ENCODE data around the gene B3GAT1. TPM values are rescaled to one million over a fixed set of nuclear protein-coding genes. Genes with fewer than 3 reads are reported as not detected.

The B3GAT1 gene
- polyA plus RNA-seq, 3 donors: not detected

DNA sequence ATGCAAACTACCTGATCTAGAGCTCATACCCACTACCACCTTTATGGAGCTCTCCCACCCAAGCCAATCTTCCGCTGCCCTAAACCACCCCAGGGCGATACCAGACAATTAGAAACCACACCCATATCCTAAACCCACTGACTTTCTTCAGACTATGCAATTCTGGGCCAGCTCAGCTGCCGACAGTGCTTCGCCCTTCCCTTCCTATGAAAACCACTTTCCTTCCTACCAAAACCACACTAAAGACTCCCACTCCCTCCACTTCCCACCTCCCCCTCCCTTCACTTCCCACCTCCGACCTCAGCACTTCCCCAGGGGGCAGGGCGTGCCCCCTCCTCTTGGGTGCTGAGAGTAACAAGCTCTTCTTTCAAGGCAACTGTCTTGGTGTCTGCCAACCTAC lies 25.1 kb downstream of the B3GAT1 start:
- Histone ChIP-seq H2AFZ (ENCODE audit: insufficient read depth, low read depth, low read length, poor library complexity, severe bottlenecking) (no peak overlapping the region), H4K20me1 (ENCODE audit: insufficient read depth, low read length) (no peaks in the 10 kb centered on the region), H3K79me2 (ENCODE audit: insufficient read depth, low read length) (no peaks in the 10 kb centered on the region), H3K4me3 (replicated peaks in 1 of 3; ENCODE audit: low read depth in 2 of 3, low read length in 3 of 3) (no peak overlapping the region), H3K36me3 (replicated peaks in 1 of 2; ENCODE audit: control insufficient read depth in 1 of 2, insufficient read depth in 2 of 2, low read length in 2 of 2) (no peaks in the 10 kb centered on the region), H3K27ac (ENCODE audit: low read depth in 1 of 2, low read length in 2 of 2) (no peak overlapping the region), H3K4me2 (replicated peaks; ENCODE audit: extremely low read depth, low read length, poor library complexity, severe bottlenecking) (no peak overlapping the region), H3K9me3 (replicated peaks in 1 of 2; ENCODE audit: control insufficient read depth in 1 of 2, insufficient read depth in 1 of 2, low read length in 2 of 2) (no peaks in the 10 kb centered on the region), H3K4me1 (ENCODE audit: control insufficient read depth in 1 of 2, insufficient read depth in 2 of 2, low read length in 2 of 2) (no peaks in the 10 kb centered on the region), H3K9ac (ENCODE audit: insufficient read depth, low read length, poor library complexity, severe bottlenecking) (no peak overlapping the region), H3K27me3 (ENCODE audit: control insufficient read depth in 2 of 2, insufficient read depth in 2 of 2, low read length in 2 of 2) (no peaks in the 10 kb centered on the region)
- Mint-ChIP-seq H3K4me3 (no peak overlapping the region), H3K27ac (no peak overlapping the region), H3K9me3 (no peaks in the 10 kb centered on the region), H3K27me3 (ENCODE audit: low read depth in 3 of 3) (peaks cover 2 to 15% (median 14%) of the 10 kb centered on the region in 3 donors), H3K4me1 (peaks cover 6% of the 10 kb centered on the region), H3K36me3 (no peaks in the 10 kb centered on the region)
- WGBS (ENCODE audit: insufficient coverage): under 1% methylated on average over 6 of the region's 6 CpGs
- DNase-seq: no peak
- TF ChIP-seq, protein P1, sequence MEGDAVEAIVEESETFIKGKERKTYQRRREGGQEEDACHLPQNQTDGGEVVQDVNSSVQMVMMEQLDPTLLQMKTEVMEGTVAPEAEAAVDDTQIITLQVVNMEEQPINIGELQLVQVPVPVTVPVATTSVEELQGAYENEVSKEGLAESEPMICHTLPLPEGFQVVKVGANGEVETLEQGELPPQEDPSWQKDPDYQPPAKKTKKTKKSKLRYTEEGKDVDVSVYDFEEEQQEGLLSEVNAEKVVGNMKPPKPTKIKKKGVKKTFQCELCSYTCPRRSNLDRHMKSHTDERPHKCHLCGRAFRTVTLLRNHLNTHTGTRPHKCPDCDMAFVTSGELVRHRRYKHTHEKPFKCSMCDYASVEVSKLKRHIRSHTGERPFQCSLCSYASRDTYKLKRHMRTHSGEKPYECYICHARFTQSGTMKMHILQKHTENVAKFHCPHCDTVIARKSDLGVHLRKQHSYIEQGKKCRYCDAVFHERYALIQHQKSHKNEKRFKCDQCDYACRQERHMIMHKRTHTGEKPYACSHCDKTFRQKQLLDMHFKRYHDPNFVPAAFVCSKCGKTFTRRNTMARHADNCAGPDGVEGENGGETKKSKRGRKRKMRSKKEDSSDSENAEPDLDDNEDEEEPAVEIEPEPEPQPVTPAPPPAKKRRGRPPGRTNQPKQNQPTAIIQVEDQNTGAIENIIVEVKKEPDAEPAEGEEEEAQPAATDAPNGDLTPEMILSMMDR (IDR thresholded peaks at IDR 0.05): no peak
- intact Hi-C loops (cut with micrococcal nuclease): no loop called here

- no peak overlapping the region for H3K9ac ChIP-seq (ENCODE audit: insufficient read depth, low read length, poor library complexity, severe bottlenecking)
- H3K4me3 ChIP-seq (replicated peaks in 1 of 3; ENCODE audit: low read depth in 2 of 3, low read length in 3 of 3): no peak overlapping the region
- no peaks in the 10 kb centered on the region for H3K4me1 ChIP-seq (ENCODE audit: control insufficient read depth in 1 of 2, insufficient read depth in 2 of 2, low read length in 2 of 2)
- no peak overlapping the region for H3K4me3 Mint-ChIP-seq
- H3K36me3 Mint-ChIP-seq: no peaks in the 10 kb centered on the region
- H3K9me3 Mint-ChIP-seq: no peaks in the 10 kb centered on the region
- no peak for DNase-seq
- 80% methylated on average over 11 of the region's 20 CpGs for WGBS (ENCODE audit: insufficient coverage)
- H3K27me3 ChIP-seq (ENCODE audit: control insufficient read depth in 2 of 2, insufficient read depth in 2 of 2, low read length in 2 of 2): no peaks in the 10 kb centered on the region
- peaks cover 2 to 15% (median 12%) of the 10 kb centered on the region in 3 donors for H3K27me3 Mint-ChIP-seq (ENCODE audit: low read depth in 3 of 3)
- H3K27ac Mint-ChIP-seq: no peak overlapping the region
- H3K27ac ChIP-seq (ENCODE audit: low read depth in 1 of 2, low read length in 2 of 2): no peak overlapping the region
- H3K36me3 ChIP-seq (replicated peaks in 1 of 2; ENCODE audit: control insufficient read depth in 1 of 2, insufficient read depth in 2 of 2, low read length in 2 of 2): no peaks in the 10 kb centered on the region
- H2AFZ ChIP-seq (ENCODE audit: insufficient read depth, low read depth, low read length, poor library complexity, severe bottlenecking): no peak overlapping the region
- TF ChIP-seq, protein P1 (IDR thresholded peaks at IDR 0.05): no peak
- no peak overlapping the region for H3K4me2 ChIP-seq (replicated peaks; ENCODE audit: extremely low read depth, low read length, poor library complexity, severe bottlenecking)
- intact Hi-C loops (cut with micrococcal nuclease): no loop called here
- no peaks in the 10 kb centered on the region for H3K79me2 ChIP-seq (ENCODE audit: insufficient read depth, low read length)
- no peaks in the 10 kb centered on the region for H4K20me1 ChIP-seq (ENCODE audit: insufficient read depth, low read length)
- peaks cover 6% of the 10 kb centered on the region for H3K4me1 Mint-ChIP-seq
- no peaks in the 10 kb centered on the region for H3K9me3 ChIP-seq (replicated peaks in 1 of 2; ENCODE audit: control insufficient read depth in 1 of 2, insufficient read depth in 1 of 2, low read length in 2 of 2)
Observed at GRCh38 chr11:134385774-134386565, 26.1 kb downstream of the B3GAT1 start.

Data from CD14-positive monocyte (primary cell).